IMR-90 (cell line): ENCODE measurements around the gene MRPL21. TPM values are rescaled to one million over a fixed set of nuclear protein-coding genes. Genes with fewer than 3 reads are reported as not detected.

ENCODE experiments used
- ATAC-seq: fragments of 200-7000 bp; cut with Tn5 transposase; 2 replicates; pipeline ENCODE4 v1.9.1; 2020; ENCODE audit warnings: low read depth, mild to moderate bottlenecking, moderate library complexity
- BruUV-seq: library from RNA; stranded (reverse); fragments of 400-500 nt; replicated peaks from 2 replicates; lab custom pipeline; 2021; lab: Mats Ljungman, UMichigan
- CTCF ChIA-PET: fragments of 300-600 bp; formaldehyde crosslinking; extraction: SDS; loops from one replicate; lab custom pipeline; 2021; ENCODE audit warnings: antibody characterized with exemption; lab: Yijun Ruan, JAX
- POLR2A ChIA-PET: fragments of 300-600 bp; sonication (Branson Sonifier 250); formaldehyde crosslinking; loops from one replicate; lab custom pipeline; 2022; ENCODE audit warnings: antibody characterized with exemption; ENCODE audit not compliant: unreplicated experiment; lab: Charles Lee
- DNase-seq: peaks from one replicate; pipeline ENCODE4 v3.0.0; 2013
- H2AFZ ChIP-seq: replicated peaks from 2 replicates; pipeline ENCODE3; 2013; ENCODE audit warnings: low read length, mild to moderate bottlenecking; ENCODE audit not compliant: poor library complexity
- H2AK5ac ChIP-seq: 2 replicates; pipeline ENCODE4 v1.6.1; 2013; ENCODE audit warnings: low read depth, low read length, inconsistent platforms
- H2AK9ac ChIP-seq: replicated peaks from 2 replicates; pipeline ENCODE3; 2013; ENCODE audit warnings: mild to moderate bottlenecking, low read depth, low read length, moderate library complexity; ENCODE audit not compliant: poor library complexity
- H2BK120ac ChIP-seq: 2 replicates; pipeline ENCODE4 v1.6.1; 2013; ENCODE audit warnings: low read depth, low read length, inconsistent platforms
- H2BK15ac ChIP-seq: 3 replicates; pipeline ENCODE4 v1.6.1; 2013; ENCODE audit warnings: low read depth, low read length, inconsistent platforms
- H2BK20ac ChIP-seq: 2 replicates; pipeline ENCODE4 v1.6.1; 2013; ENCODE audit warnings: low read depth, mild to moderate bottlenecking, inconsistent platforms, low read length, moderate library complexity
- H2BK5ac ChIP-seq: 2 replicates; pipeline ENCODE4 v1.6.1; 2013; ENCODE audit warnings: mild to moderate bottlenecking, low read depth, low read length, inconsistent platforms; ENCODE audit not compliant: poor library complexity, severe bottlenecking
- H3K14ac ChIP-seq: replicated peaks from 2 replicates; pipeline ENCODE4 v1.6.1; 2013; ENCODE audit warnings: low read depth, low read length, inconsistent platforms
- H3K18ac ChIP-seq: 2 replicates; pipeline ENCODE4 v1.6.1; 2013; ENCODE audit warnings: low read depth, low read length, control low read depth
- H3K23ac ChIP-seq: 2 replicates; pipeline ENCODE4 v1.6.1; 2013; ENCODE audit warnings: low read depth, low read length, inconsistent platforms
- H3K27ac ChIP-seq: 2 replicates; pipeline ENCODE4 v1.5.1; 2013; ENCODE audit warnings: mild to moderate bottlenecking, control low read depth, low read length; ENCODE audit not compliant: insufficient read depth
- H3K27me3 ChIP-seq: 2 replicates; pipeline ENCODE4 v1.6.1; 2013; ENCODE audit warnings: low read length; ENCODE audit not compliant: control insufficient read depth, insufficient read depth
- H3K36me3 ChIP-seq: 2 replicates; pipeline ENCODE4 v1.6.1; 2013; ENCODE audit warnings: low read length, mixed read lengths; ENCODE audit not compliant: control insufficient read depth, insufficient read depth
- H3K4ac ChIP-seq: 2 replicates; pipeline ENCODE4 v1.6.1; 2013; ENCODE audit warnings: low read depth, low read length, inconsistent platforms
- H3K4me1 ChIP-seq: 2 replicates; pipeline ENCODE4 v1.6.1; 2013; ENCODE audit warnings: low read length, mixed read lengths; ENCODE audit not compliant: control insufficient read depth, insufficient read depth
- H3K4me2 ChIP-seq: 2 replicates; pipeline ENCODE4 v1.6.1; 2013; ENCODE audit warnings: low read depth, mild to moderate bottlenecking, control low read depth, low read length, moderate library complexity
- H3K4me3 ChIP-seq: 2 replicates; pipeline ENCODE4 v1.5.1; 2013; ENCODE audit warnings: low read depth, mild to moderate bottlenecking, control low read depth, low read length, moderate library complexity; ENCODE audit not compliant: insufficient read depth
- H3K56ac ChIP-seq: 2 replicates; pipeline ENCODE4 v1.6.1; 2013; ENCODE audit warnings: low read length, inconsistent platforms; ENCODE audit not compliant: insufficient read depth; ENCODE audit errors: extremely low read depth
- H3K79me1 ChIP-seq, 2 experiments: 2 replicates each; pipeline ENCODE4 v1.6.1; 2013; ENCODE audit warnings: low read length in 2 of 2, inconsistent platforms in 1 of 2, low read depth in 1 of 2
- H3K9ac ChIP-seq: 2 replicates; pipeline ENCODE4 v1.6.1; 2013; ENCODE audit warnings: low read depth, low read length, control low read depth
- H3K9me1 ChIP-seq: 2 replicates; pipeline ENCODE4 v1.6.1; 2013; ENCODE audit warnings: low read length, inconsistent platforms; ENCODE audit not compliant: insufficient read depth
- H3K9me3 ChIP-seq: 2 replicates; pipeline ENCODE4 v1.6.1; 2013; ENCODE audit warnings: low read length; ENCODE audit not compliant: control insufficient read depth, insufficient read depth
- H4K20me1 ChIP-seq: 2 replicates; pipeline ENCODE4 v1.6.1; 2013; ENCODE audit warnings: low read length, inconsistent platforms; ENCODE audit not compliant: insufficient read depth
- H4K5ac ChIP-seq: 2 replicates; pipeline ENCODE4 v1.6.1; 2013; ENCODE audit warnings: mild to moderate bottlenecking, low read depth, low read length, control low read depth
- H4K8ac ChIP-seq, 2 experiments: 2 replicates each; pipeline ENCODE4 v1.6.1; 2013; ENCODE audit warnings: low read depth in 2 of 2, low read length in 2 of 2, control low read depth in 1 of 2, inconsistent platforms in 1 of 2
- H4K91ac ChIP-seq: 2 replicates; pipeline ENCODE4 v1.6.1; 2013; ENCODE audit warnings: low read depth, low read length, inconsistent platforms; ENCODE audit not compliant: insufficient read depth
- CEBPB ChIP-seq: IDR thresholded peaks from 2 replicates; pipeline ENCODE4 v1.6.1; 2012; ENCODE audit warnings: low read depth, low read length, improper control_type of control experiment
- RAD21 ChIP-seq: IDR thresholded peaks from 2 replicates; pipeline ENCODE4 v1.6.1; 2012; ENCODE audit warnings: low read length, improper control_type of control experiment
- WGBS, 2 experiments: methylation state at CpG; one replicate each; pipeline versions ENCODE4 v1.1.5 to v1.1.7; 2013; ENCODE audit warnings: missing lambda C conversion rate in 2 of 2; ENCODE audit not compliant: insufficient read length in 1 of 2; ENCODE audit errors: extremely low coverage in 2 of 2; 5-methylcytosine and 5-hydroxymethylcytosine counted together
- dilution Hi-C: fragments of 300-500 bp; cut with HindIII; formaldehyde crosslinking; loops from one replicate; pipeline ENCODE4 v1.14.3; 2018; ENCODE audit warnings: low sequenced_read_pairs; ENCODE audit not compliant: unreplicated experiment
- in situ Hi-C: fragments of 300-500 bp; cut with MboI; formaldehyde crosslinking; loops from 3 replicates; pipeline ENCODE4 v1.14.3; 2019; ENCODE audit warnings: low sequenced_read_pairs, inconsistent platforms, mixed read lengths
- intact Hi-C: fragments of 100-400 bp; cut with micrococcal nuclease; formaldehyde crosslinking; loops from 2 replicates; pipeline ENCODE4 v1.10.0; 2022
- polyA plus RNA-seq, 3 experiments: library from polyadenylated mRNA; depleted of rRNA; stranded (reverse); fragments of >200 nt; gene quantifications; 2 replicates each; pipeline ENCODE4 v1.2.3, GENCODE V29; 2012; ENCODE audit warnings: low replicate concordance in 1 of 3
- total RNA-seq: library from RNA; depleted of rRNA; stranded (reverse); fragments of >200 nt; gene quantifications from 2 replicates; pipeline ENCODE4 v1.2.3, GENCODE V29; 2012
- TF ChIP-seq, protein P1 (sequence below): fragments of 150-350 bp; IDR thresholded peaks from 2 replicates; pipeline ENCODE4 v1.6.1; 2017; ENCODE audit warnings: mild to moderate bottlenecking, antibody characterized with exemption, low read length, low read depth
- TF ChIP-seq, protein P2 (sequence below): conservative IDR thresholded peaks from 2 replicates; pipeline ENCODE4 v1.5.1; 2012; ENCODE audit warnings: mild to moderate bottlenecking, low read depth, low read length, improper control_type of control experiment

MRPL21 gene
- total and polyA plus RNA-seq, 2 of the 4 experiments (the other 2 are of a cell fraction): 19.2 to 26.3 TPM

DNA sequence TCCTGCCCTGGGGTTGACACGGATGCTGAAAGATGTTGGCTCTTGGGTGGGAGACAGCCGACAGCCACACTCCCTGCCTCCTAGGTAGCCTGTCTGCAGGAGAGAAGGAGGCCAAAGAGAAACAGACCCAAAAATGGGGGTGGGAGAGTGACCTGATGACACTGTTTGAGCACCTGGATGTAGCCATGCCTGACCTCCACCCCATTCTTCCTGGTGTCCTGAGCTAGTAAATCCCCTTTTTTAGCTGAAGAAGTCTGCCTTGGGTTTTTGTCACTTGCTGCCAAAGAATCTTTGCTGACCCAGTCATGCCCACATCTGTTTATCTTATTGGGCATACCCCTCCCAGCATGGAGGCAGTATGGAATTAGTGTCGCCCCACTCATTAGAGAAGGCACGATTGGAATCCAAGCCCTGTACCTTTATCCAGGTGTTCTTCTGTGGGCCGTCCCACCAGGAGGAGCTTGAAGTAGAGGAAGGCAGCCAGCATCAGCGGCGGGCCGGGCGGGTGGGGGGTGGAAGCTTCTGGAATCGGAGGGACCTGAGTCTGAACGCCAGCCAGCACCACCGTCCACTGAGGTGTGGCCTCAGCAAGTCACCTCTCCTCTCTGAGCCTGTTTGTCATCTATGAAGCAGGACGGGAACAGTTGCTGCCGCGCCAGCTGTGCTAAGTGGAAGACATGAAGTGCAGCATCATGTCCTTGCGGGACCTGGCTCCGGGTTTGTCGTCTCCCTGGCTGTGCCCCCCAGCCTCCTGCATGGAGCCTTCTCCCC, 37.9 kb upstream of the MRPL21 start:
- no peak for TF ChIP-seq RAD21
- TF ChIP-seq, protein P1, sequence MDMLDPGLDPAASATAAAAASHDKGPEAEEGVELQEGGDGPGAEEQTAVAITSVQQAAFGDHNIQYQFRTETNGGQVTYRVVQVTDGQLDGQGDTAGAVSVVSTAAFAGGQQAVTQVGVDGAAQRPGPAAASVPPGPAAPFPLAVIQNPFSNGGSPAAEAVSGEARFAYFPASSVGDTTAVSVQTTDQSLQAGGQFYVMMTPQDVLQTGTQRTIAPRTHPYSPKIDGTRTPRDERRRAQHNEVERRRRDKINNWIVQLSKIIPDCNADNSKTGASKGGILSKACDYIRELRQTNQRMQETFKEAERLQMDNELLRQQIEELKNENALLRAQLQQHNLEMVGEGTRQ: no peak
- TF ChIP-seq CEBPB: no peak
- TF ChIP-seq, protein P2, sequence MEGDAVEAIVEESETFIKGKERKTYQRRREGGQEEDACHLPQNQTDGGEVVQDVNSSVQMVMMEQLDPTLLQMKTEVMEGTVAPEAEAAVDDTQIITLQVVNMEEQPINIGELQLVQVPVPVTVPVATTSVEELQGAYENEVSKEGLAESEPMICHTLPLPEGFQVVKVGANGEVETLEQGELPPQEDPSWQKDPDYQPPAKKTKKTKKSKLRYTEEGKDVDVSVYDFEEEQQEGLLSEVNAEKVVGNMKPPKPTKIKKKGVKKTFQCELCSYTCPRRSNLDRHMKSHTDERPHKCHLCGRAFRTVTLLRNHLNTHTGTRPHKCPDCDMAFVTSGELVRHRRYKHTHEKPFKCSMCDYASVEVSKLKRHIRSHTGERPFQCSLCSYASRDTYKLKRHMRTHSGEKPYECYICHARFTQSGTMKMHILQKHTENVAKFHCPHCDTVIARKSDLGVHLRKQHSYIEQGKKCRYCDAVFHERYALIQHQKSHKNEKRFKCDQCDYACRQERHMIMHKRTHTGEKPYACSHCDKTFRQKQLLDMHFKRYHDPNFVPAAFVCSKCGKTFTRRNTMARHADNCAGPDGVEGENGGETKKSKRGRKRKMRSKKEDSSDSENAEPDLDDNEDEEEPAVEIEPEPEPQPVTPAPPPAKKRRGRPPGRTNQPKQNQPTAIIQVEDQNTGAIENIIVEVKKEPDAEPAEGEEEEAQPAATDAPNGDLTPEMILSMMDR: no peak
- BruUV-seq: no TSS peak
- H3K4ac ChIP-seq: no peak overlapping the region
- ATAC-seq (no peak), DNase-seq (no peak)
- no peak overlapping the region for H3K4me3 ChIP-seq
- no peak overlapping the region for H2AFZ ChIP-seq
- H2BK20ac ChIP-seq: no peak overlapping the region
- no peak overlapping the region for H4K91ac ChIP-seq
- in situ Hi-C loops (loop anchor here (25.0 kb wide), 1 partner anchor 721 kb away; no protein-coding TSS in a partner anchor), intact Hi-C loops (no loop called here), dilution Hi-C loops (no loop called here)
- H3K27me3 ChIP-seq: no peaks in the 10 kb centered on the region
- no peak overlapping the region for H3K9ac ChIP-seq
- H3K9me1 ChIP-seq: peaks cover 4% of the 10 kb centered on the region; the same call in 1 of the 2 replicates
- H2BK120ac ChIP-seq: no peak overlapping the region
- 95% methylated on average over 3 of the region's 18 CpGs; no CpG with 5 or more reads in 1 of the 2 experiments for WGBS, 2 experiments
- no peaks in the 10 kb centered on the region for H3K9me3 ChIP-seq
- H2AK9ac ChIP-seq: no peak overlapping the region
- 0 out of 2 replicates have a peak overlapping the region, but pooled peaks have one; percentile 20 for H4K5ac ChIP-seq
- H4K20me1 ChIP-seq: no peaks in the 10 kb centered on the region
- H2BK5ac ChIP-seq: no peak overlapping the region
- ChIA-PET POLR2A (no interaction called here), CTCF (no interaction called here)
- H3K23ac ChIP-seq: no peak overlapping the region
- no peak overlapping the region for H4K8ac ChIP-seq
- H3K4me1 ChIP-seq: peaks cover 13% of the 10 kb centered on the region
- no peak overlapping the region for H3K14ac ChIP-seq
- peak overlapping the region; percentile 1; the same call in 1 of the 2 replicates for H2AK5ac ChIP-seq
- peaks cover 35% of the 10 kb centered on the region for H3K36me3 ChIP-seq
- no peaks in the 10 kb centered on the region for H3K79me1 ChIP-seq
- no peak overlapping the region; the same call in 1 of the 2 replicates for H3K18ac ChIP-seq
- H3K27ac ChIP-seq: peak overlapping the region; percentile 20; the same call in 1 of the 2 replicates
- H2BK15ac ChIP-seq: no peak overlapping the region
- no peak overlapping the region for H3K56ac ChIP-seq
- H3K4me2 ChIP-seq: no peak overlapping the region; the same call in 1 of the 2 replicates
